ENCODE data around the gene TRIM38.
"Not testable (repeated sequence)": the region's sequence is repeated elsewhere in the genome, so short reads cannot be mapped to it uniquely, and the experiment has no call there.

TRIM38 gene

DNA sequence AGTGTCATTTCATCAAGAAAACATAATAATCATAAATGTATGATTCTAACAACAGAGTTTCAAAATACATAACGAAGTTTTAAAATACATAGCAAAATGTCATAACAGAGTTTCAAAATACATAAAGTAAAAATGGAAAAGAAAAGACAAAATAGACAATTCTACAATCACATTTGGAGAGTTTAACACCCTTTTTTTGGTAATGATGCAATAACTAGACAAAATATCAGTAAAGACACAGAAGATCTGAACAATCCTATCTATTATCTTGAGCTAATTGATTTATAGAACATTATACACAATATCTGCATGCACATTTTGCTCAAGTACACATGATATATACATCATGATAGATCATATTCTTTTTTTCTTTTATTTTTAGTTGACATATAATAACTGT, 18.7 kb upstream of the TRIM38 start:
- DNase-seq: no peak

DNA sequence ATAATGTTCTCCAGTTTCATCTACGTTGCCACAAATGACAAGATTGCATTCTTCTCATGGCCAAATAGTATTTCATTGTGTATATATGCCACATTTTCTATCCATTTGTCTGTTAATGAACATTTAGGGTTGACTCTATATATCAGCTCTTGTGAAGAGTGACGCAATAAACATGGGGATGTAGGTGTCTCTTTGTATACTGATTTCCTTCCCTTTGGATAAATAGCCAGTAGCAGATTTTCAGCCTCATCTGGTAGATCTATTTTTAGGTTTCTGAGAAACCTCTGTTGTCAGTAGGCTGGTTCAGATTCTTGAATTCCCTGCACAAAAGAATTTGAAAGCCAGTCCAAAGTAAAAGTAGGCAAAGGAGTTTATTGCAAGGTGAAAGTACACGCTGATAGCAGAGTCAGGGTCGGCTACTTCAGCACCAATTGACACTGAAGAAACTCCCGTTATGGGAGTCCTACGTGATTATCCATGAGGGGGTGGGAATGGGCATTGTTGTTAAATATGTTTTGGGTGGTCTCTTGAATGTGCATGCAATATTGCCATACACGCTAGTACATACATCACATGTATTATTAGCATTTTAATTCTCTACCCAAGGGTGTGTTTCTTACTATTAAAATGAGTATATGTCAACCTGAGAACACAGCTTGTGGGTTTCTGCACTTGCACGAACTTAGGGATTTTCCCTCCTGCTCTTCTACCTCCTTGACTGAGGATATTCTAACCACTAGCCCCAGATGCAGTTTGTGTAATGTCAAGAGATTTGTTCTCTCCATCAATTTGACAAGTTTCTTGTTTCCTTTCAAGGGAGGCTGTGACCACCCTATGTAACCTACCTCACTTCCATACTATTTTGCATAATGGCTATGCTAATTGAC, 17.7 kb upstream of the TRIM38 start:
- no peak for DNase-seq

DNA sequence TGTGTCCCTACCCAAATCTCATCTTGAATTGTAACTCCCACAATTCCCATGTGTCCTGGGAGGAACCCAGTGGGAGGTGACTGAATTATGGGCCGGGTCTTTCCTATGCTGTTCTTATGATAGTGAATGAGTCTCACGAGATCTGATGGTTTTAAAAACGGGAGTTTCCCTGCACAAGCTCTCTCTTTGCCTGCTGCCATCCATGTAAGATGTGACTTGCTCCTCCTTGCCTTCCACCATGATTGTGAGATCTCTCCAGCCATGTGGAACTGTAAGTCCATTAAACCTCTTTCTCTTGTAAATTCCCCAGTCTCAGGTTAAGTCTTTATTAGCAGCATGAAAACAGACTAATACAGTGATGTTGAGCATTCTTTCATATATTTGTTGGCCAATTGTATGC, 16.9 kb upstream of the TRIM38 start:
- DNase-seq: not testable (repeated sequence)

DNA sequence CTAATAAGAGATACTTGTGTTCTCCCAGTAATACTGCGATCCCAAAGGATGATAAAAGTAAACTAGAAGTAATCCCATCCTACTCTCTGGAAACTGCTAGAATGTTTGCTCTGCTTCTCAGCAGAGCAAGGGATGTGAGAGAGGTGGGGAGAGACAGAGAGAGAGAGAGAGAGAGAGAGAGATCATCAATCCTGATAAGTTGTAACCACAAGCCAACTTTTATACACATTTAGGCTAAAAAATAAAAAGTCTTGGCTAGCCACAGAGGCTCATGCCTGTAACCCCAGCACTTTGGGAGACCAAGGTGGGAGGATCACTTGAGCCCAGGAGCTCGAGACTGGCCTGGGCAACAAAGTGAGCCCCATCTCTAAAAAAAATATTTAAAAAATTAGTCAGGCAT, 16.0 kb upstream of the TRIM38 start:
- DNase-seq: no peak

DNA sequence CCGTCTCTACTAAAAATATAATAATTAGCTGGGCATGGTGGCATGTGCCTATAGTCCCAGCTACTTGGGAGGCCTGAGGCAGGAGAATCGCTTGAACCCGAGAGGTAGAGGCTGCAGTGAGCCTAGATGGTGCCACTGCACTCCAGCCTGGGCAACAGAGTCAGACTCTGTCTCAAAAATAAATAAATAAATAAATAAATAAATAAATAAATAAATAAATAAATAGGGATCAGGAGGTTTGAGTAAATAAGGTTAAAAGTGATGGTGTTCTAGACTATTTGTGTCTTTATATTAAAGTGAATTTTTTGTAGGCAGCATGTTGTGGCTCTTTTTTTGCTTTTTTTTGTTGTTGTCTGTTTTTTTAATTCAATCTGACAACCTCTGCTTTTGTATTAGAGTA, 15.1 kb upstream of the TRIM38 start:
- not testable (repeated sequence) for DNase-seq

DNA sequence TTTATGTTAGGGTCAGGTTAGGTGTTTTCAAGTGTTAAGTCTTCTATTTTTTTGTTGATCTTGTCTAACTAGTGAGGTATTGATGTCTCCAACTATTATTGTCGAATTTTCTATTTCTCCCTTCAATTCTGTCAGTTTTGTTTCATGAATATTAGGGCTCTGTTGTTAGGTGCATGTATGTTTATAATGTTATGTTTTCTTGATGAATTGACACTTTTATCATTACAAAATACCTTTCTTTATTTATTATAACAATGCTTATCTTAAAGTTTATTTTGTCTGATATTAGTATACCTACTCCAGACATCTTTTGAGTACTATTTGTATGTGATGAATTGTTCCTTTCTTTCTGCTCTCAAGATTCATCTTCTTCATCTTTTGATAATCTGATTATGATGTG, 12.9 kb upstream of the TRIM38 start:
- DNase-seq: no peak

DNA sequence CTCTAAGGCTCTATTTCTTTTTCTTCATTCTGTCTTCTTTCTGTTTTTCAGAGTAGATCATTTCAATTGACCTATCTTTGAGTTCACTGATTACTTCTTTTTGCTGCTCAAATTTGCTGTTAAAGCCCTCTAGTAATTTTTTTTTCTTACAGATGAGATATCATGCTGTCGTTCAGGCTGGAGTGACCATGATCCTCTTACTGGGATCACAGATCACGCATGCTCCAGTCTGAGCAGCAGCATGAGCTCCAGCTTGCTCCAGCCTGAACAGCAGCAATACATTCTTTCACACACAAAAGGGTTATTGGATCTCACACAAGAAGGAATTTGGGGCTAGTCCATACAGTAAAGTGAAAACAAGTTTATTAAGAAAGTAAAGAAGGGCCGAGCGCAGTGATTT, 12.3 kb upstream of the TRIM38 start:
- DNase-seq: no peak

DNA sequence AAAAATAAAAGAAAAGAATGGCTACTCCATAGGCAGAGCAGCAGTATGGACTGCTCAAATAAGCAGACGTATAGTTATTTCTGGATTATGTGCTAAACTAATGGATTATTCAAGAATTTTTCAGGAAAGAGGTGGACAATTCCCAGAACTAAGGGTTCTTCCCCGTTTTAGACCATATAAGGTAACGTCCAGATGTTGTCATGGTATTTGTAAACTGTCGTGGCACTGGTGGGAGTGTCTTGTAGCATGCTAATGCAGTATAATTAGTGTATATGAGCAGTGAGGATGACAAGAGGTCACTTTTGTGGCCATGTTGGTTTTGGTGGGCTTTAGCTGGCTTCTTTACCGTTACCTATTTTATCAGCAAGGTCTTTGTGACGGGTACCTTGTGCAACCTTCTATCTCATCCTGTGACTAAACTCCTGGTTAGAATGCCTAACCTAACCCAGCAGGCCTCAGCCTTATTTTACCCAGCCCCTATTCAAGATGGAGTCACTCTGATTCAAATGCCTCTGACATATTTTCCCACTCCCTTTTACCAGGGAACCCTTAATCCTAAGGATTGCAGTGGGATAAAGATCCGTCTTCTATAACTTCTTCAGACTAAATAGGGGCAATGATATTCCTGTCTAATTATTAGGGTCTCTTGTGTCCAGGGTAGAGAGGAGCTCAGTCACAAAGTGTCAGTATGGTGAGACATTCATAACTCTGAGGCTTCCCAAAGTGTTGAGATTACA, 11.1 kb upstream of the TRIM38 start:
- no peak for DNase-seq

DNA sequence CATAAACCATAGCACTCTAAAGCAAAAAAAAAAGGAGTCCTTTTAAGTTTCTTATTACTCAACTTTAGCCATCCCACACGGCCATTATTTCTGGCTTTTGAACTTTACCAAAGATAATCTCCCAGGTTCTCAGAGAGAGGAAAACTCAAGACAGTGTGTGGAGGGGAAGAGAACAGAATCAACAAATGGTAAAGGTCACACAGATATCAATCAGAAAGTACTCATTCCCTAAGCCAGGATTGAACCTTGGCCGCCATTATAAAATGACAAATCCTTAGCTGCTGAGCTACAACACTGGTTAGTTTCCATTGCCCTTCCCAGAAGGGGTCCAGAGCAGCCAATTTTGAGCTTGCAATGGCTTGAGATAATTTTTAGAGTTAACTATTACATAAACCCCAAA, 10.1 kb upstream of the TRIM38 start:
- DNase-seq: no peak

DNA sequence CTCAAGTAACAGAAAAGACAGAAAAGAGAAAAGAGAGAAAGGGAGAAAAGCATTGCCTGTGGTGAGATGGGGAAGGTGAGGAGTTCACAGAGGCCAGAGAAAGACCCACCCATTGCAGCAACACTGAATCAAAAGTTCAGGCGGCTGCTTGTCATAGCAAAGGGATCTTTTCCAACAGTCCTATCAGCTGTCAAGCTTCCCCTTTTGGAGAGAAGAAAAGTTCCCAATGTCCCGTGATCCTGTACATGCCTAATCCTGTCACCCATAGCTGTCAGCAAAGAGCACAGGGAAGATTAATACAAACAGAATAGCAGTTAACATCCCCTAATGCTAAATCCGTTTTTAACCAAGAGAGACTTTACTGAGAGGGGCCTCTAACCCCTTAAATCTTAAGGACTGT, 8.9 kb upstream of the TRIM38 start:
- no peak for DNase-seq

DNA sequence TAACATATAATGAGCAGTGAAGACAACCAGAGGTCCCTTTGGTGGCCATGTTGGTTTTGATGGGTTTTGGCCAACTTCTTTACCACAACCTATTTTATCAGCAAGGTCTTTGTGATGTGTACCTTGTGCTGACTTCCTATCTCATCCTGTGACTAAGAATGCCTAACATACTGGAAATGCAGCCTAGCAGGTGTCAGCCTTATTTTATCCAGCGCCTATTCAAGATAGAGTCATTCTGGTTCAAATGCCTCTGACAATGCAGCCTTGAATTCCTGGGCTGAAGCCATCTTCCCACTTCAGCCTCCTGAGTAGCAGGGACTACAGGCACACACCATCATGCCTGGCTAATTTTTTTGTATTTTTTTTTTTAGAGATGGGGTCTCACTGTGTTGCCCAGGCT, 7.8 kb upstream of the TRIM38 start:
- DNase-seq: no peak

DNA sequence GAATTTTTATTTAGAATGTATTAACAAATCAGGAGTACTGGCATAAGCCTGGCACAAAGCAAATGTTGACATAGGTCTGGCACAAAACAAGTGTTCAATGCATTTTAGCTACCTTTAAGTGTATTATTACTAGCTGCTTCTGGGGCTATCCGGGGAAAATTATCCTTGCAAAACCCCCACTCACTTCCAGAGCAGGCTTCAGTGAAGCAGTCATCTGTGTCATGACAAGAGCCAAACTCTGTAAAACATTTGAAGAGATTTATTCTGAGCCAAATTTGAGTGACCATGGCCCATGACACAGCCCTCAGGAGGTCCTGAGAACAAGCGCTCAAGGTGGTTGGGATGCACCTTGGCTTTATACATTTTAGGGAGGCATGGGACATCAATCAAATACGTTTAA, 6.4 kb upstream of the TRIM38 start:
- no peak for DNase-seq

DNA sequence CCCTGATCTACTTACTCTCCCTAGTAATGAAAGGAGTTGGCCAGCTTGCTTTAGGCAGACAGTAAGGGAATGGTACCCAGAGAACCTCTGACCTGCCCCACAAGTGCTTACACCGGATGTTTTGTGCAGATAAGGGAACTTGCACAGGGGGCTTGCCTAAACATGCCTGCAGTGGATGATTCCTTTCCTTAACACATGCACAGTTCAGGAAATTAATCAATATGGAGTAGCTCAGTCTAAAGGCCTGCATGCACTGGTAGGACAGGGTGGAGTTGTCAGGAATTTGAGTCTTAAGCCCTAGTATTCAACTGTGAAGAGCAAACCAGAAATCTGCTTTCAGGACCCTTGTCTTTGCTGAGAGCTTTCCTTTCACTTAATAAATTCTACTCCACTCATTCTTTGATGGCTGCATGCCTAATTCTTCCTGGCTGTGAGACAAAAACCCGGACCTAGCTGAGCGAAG, 3.9 kb upstream of the TRIM38 start:
- DNase-seq: no peak

DNA sequence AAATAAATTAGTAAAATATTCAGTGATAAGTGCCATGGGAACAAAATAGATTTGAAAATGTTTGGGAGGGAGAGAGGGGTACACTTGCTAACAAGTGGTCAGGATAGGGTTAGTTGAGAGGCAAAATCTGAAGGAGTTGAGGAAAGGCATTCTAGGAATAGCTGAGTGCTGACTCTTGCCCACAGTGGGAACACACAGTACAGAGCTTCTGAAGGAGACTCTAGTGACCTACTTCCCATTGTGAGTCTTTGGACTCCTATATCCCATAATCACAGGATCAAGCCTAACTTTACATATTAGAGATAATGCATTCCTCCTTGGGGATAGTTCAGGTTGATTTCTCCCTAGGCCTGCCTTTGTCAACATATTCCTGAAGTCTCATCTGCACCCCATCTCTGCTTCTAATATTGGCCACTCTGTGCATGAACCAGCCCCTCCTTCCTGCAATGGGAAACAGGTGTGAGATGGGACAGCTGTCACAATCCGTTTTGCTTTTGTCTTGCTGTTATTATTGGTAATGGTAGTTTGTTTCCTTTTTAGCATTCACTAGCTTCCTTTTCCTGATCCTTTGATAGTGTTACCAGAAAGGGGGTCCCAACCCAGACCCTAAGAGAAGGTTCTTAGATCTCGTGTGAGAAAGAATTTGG, 2.6 kb upstream of the TRIM38 start:
- no peak for DNase-seq

DNA sequence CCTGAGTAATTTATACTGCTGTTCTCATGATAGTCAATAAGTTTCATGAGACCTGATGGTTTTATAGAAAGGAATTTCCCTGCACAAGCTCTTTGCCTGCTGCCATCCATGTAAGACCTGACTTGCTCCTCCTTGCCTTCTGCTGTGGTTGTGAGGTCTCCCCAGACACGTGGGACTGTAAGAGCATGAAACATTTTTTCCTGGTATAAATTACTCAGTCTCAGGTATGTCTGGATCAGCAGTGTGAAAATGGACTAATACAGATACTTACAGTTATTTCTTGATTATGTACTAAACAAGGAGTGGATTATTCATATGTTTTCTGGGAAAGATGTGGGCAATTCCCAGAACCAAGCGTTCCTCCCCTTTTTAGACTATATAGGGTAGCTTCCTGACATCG, 1.9 kb upstream of the TRIM38 start:
- no peak for DNase-seq

DNA sequence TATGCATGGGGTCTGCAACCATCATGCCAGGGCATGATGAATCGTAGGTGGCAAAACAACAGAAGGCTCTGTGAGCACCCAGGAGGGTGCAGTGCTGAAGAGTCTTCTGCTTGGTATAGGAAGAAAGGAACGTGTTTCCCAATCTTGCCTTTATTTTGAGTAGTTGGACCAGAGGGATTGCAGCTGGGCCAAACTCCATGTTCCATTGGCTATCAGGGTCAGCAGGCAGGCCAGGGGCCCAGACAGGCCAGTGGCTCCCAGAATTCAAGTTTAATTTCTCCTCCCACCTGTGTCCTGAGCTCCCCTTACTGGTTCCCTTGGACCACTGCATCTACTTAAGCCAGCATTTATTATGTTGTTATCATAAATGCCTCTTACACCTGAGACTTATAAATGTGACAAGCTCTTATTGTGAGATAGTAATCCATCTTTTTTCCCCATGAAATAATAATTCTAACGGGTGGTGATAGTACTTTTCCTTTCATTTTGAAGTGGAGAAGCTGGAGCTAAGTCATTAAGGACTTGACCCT, 918 bp upstream of the TRIM38 start:
- DNase-seq: no peak

DNA sequence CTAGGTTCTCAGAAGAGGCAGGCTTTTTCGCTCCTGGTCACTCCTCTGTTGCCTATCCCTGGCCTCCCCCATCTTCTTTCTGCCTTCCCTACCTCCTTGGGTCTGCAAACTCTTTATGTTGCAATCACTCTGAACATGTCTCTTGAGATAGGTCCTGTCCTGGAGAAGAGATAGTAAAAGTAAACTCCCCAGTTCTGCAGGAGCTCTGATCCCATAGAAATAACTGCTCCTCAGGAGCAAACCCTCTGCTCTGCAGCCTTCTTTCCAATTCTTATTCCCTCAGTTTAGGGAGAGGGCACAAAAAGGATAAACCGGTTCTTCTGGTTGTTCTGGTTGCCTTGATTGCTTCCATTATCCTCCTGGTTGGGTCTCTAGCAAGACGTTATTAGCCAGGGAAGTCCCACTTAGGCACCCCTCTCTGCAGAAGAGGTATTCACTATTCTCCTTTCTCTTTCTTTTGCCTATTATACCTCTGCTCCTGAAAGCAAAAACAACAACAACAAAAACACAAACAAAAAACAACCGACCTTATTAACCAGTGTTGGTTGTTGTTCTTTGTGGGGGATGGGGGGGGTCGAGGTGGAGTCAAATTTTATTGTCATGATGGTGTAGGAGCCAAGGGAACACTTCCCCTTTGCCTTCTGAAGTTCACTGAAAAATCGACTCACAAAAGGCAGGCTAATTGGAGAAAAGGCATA, 973 bp downstream of the TRIM38 start:
- no peak for DNase-seq

DNA sequence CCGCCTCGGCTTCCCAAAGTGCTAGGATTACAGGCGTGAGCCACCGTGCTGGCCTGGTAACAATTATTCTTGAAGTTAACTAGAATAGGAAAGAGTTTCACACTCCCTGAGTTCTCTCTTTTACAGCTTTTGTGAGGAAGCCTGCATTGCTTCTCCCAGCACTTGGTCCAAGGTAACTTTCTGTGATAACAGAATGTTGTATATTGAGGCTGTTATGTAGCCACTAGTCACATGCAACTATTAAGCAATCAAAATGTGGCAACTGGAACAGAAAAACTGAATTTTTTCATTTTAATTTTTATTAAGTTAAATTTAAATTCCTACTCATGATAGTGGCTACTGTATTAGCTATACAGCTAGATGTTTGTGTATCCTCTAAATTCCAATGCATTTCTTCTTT, 2.5 kb downstream of the TRIM38 start:
- DNase-seq: no peak

DNA sequence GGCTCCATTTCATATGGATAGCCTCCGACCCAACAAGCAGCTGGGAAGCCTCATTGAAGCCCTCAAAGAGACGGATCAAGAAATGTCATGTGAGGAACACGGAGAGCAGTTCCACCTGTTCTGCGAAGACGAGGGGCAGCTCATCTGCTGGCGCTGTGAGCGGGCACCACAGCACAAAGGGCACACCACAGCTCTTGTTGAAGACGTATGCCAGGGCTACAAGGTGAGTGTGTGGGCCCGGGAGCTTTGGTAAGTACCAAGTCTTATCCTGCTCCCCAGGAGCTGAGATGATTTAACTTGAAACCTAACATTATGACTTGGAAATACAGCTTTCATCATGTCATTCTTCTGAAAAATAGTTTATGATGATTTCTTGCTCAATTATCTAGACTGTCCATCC, 4.1 kb downstream of the TRIM38 start:
- no peak for DNase-seq

DNA sequence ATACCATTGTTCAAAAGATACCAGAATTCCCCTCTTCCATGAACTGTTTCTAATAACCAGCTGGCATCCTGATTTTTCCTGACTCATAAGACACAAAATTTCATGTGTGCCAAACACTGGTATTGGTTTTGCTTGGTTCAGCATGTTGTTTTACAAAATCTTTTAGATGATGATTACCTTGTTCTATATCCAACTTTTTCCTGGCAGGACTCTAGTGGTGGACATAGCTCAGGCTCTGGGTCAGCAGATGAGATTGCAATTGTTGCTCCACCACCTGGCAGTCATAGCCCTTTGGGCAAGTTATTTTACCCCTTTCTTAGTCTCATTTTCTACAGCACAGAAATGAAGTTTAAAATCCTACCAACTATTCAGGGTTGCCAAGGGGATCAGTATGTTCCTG, 6.2 kb downstream of the TRIM38 start:
- no peak for DNase-seq

DNA sequence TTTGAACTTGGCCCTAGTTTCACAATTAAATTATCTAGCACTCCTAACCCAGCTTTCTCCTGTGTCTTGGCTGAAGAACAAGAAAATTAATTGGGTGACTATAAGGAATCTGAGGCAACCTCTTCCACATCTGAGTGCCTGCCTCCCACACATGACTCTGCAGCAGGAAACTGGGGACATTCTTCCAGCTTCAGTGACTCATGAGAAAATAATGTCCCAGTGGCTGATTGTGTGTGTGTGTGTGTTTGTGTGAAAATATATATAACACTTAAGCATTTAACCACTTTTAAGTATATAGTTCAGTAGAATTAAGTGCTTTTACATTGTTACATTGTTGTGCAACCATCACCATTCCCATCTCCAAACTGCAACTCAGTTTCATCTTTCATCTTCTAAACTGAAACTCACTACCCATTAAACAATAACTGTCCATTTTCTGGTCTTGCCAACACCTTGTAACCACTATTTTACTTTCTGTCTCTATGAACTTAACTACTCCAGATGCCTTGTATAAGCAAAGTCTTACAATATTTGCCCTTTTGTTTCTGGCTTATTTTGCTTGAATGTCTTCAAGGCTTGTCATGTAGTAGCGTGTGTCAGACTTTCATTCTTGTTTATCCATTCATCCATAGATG, 8.7 kb downstream of the TRIM38 start:
- no peak for DNase-seq

DNA sequence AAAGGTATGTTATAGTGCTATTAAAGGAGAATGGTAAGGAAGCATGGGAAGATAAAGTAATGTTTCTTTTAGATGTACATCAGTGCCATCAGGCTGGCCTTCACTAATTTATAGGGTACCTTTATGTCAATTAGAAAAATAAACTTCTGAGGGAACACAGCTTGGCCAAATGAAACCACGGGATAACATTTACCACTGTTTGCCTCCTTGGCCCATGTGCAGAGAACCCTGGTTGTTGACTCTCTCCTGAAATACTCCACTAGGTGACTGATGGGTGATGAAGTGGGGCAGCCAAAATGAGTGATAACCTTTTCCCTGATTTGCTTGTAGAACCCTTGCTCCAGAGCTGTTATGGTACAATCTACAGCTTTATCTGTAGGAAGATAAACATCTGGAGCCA, 9.5 kb downstream of the TRIM38 start:
- DNase-seq: no peak

DNA sequence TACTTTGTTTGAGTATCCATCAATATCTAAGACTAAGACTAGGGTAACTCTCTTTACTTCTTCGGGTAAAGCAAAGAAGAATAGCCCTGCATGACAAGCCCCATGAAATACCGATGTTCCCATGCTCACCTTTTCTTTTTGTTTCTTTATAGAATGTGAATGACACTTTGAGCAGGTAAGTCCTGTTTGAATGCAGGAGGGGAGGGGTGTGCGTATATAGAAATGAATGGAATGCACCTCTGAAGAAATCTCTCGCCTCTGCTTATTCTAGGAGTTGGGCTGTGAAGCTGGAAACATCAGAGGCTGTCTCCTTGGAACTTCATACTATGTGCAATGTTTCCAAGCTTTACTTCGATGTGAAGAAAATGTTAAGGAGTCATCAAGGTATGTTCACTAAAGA, 10.3 kb downstream of the TRIM38 start:
- DNase-seq: no peak

Data from activated CD8-positive, alpha-beta memory T cell treated with anti-CD3 and anti-CD28 coated beads, Interleukin-2, amount 50 U/mL, for 4 hours (primary cell).